NT2/D1 (cell line): ENCODE data around the gene BRPF1.

ENCODE experiments used
- DNase-seq: peaks from one replicate; pipeline ENCODE4 v3.0.0-alpha.2; 2011; ENCODE audit warnings: low read depth, low spot score
- H3K27me3 ChIP-seq: 2 replicates; pipeline ENCODE4 v1.6.0; 2011; ENCODE audit warnings: mild to moderate bottlenecking; ENCODE audit not compliant: insufficient read length, insufficient read depth
- H3K36me3 ChIP-seq: 2 replicates; pipeline ENCODE4 v1.6.1; 2011; ENCODE audit warnings: mild to moderate bottlenecking, low read length, mixed read lengths; ENCODE audit not compliant: insufficient read depth, insufficient read length
- H3K4me1 ChIP-seq: 2 replicates; pipeline ENCODE4 v1.5.1; 2011; ENCODE audit not compliant: insufficient read depth, insufficient read length
- H3K4me3 ChIP-seq: 2 replicates; pipeline ENCODE4 v1.5.1; 2011; ENCODE audit warnings: low read depth; ENCODE audit not compliant: insufficient read length
- H3K9ac ChIP-seq: 2 replicates; pipeline ENCODE4 v1.6.0; 2011; ENCODE audit warnings: low read depth; ENCODE audit not compliant: insufficient read length
- H3K9me3 ChIP-seq: 2 replicates; pipeline ENCODE4 v1.5.1; 2011; ENCODE audit warnings: mild to moderate bottlenecking, low read length; ENCODE audit not compliant: insufficient read depth
- SUZ12 ChIP-seq: IDR thresholded peaks from 2 replicates; pipeline ENCODE4 v1.6.1; 2011; ENCODE audit not compliant: insufficient read length, insufficient read depth; ENCODE audit errors: extremely low read depth
- YY1 ChIP-seq: IDR thresholded peaks from 2 replicates; pipeline ENCODE4 v1.6.1; 2011; ENCODE audit not compliant: insufficient read length, insufficient read depth
- ZNF274 ChIP-seq: IDR thresholded peaks from 2 replicates; pipeline ENCODE4 v1.6.1; 2011; ENCODE audit warnings: mild to moderate bottlenecking, low read depth, low read length

Gene BRPF1

DNA sequence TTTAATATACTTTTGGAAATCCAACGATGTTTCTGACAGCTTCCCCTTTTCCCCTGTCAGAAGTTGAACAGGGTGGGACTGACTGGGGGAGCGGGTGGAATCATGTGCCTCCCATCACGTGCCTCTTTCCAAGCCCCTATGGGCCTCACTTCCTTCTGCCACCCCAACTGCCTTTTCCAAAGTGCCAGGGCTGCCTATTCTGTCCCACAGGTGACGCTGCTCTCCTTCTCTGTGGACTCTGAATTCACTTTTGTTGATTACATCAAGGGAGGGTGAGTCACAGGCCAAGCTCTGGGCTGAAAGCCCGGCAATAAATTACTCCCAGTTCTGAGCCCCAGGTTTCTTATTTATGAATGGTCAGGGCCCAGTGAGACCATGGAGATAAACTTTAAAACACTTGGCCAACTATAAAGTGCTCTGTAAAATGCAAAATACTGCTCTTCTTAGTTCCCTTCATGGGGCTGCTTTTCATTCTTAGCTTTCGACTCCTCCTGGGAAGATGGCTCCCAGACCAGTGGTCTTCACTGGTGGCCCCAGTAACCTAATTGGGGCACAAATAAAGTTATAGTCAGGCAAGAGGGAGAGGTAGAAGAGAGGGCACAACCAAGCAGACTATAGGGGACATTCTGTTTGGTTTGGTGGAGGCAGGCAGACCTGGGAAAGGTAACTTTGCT, 15.6 kb upstream of the BRPF1 start:
- H3K9ac ChIP-seq: no peak overlapping the region
- no peak for TF ChIP-seq SUZ12
- no peak for TF ChIP-seq ZNF274
- TF ChIP-seq YY1: no peak
- no peaks in the 10 kb centered on the region for H3K4me1 ChIP-seq
- H3K27me3 ChIP-seq: no peaks in the 10 kb centered on the region
- H3K36me3 ChIP-seq: no peaks in the 10 kb centered on the region
- H3K4me3 ChIP-seq: no peak overlapping the region
- H3K9me3 ChIP-seq: no peaks in the 10 kb centered on the region
- no peak for DNase-seq

DNA sequence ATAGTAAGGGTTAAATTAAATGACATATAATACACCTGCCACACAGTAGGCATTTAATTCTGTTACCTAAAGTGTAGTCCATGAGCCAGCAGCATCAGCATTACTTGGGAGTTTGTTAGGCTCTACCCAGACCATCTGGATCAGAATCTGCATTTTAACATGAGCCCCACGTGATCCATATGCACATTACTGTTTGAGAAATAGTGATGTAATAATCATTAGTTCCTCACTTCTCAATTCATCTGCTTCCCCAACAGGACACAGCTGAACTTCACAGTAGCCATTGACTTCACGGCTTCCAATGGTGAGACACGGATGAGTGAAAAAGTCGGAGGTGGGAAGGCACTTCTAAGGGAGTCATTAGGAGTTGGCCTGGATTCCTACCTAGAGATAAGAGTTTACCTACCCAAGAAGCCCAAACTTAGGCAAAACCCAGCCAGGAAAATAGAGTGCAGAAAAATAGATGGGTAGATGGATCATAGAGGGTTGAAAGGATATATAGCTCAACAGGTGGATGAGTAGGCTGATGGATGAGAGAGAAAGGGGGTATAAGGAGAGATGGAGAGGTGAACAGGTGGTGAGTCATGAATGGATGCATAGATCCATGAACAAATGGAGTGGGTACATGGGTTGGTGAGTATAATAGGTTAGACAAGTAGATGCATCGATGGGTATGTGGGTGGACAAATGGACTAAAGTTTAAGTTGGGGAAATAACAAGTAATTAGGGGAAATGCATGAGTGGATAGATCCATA, 14.6 kb upstream of the BRPF1 start:
- H3K4me3 ChIP-seq: no peak overlapping the region
- TF ChIP-seq ZNF274 (no peak), SUZ12 (no peak), YY1 (no peak)
- H3K9ac ChIP-seq: no peak overlapping the region
- H3K36me3 ChIP-seq: no peaks in the 10 kb centered on the region
- H3K4me1 ChIP-seq: no peaks in the 10 kb centered on the region
- H3K9me3 ChIP-seq: no peaks in the 10 kb centered on the region
- H3K27me3 ChIP-seq: no peaks in the 10 kb centered on the region
- no peak for DNase-seq

DNA sequence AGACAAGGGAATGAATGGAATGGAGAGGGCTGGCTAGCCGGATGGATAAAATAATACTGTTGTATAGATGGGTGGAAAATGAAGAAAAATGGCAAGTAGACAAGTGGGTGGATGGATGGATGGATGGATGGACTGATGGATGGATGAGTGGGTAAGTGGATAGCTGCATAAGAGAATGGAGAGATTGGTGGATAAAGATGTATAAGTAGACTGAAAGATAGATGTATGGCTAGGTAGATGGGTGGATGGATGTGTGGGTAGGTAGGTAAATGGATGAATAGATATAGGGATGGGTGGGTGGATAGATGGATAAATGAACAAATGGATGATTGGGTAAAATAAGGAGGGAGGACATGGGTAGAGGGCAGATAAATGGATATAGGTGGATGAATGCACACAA, 14.0 kb upstream of the BRPF1 start:
- DNase-seq: no peak
- Histone ChIP-seq H3K27me3 (no peaks in the 10 kb centered on the region), H3K9ac (no peak overlapping the region), H3K36me3 (no peaks in the 10 kb centered on the region), H3K9me3 (no peaks in the 10 kb centered on the region), H3K4me3 (no peak overlapping the region), H3K4me1 (no peaks in the 10 kb centered on the region)
- no peak for TF ChIP-seq YY1
- TF ChIP-seq ZNF274: no peak

DNA sequence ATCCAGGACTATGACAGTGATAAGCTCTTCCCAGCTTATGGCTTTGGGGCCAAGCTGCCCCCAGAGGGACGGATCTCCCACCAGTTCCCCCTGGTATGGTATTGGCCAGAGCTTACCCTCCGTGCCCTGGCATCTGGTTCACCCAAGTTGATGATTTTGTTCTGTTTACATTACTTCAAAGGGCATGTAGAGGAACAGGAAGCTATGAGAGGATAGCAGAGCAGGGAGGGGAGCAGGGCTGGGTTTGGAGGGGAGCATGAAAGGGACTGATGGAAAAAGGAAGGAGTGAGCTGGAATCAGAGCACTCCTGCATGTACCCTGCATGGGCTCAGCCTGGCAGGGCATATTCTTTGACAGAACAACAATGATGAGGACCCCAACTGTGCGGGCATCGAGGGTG, 13.4 kb upstream of the BRPF1 start:
- TF ChIP-seq ZNF274: no peak
- no peak for TF ChIP-seq SUZ12
- no peak for TF ChIP-seq YY1
- Histone ChIP-seq H3K4me1 (no peaks in the 10 kb centered on the region), H3K27me3 (no peaks in the 10 kb centered on the region), H3K36me3 (no peaks in the 10 kb centered on the region), H3K9ac (no peak overlapping the region), H3K4me3 (no peak overlapping the region), H3K9me3 (no peaks in the 10 kb centered on the region)
- no peak for DNase-seq

DNA sequence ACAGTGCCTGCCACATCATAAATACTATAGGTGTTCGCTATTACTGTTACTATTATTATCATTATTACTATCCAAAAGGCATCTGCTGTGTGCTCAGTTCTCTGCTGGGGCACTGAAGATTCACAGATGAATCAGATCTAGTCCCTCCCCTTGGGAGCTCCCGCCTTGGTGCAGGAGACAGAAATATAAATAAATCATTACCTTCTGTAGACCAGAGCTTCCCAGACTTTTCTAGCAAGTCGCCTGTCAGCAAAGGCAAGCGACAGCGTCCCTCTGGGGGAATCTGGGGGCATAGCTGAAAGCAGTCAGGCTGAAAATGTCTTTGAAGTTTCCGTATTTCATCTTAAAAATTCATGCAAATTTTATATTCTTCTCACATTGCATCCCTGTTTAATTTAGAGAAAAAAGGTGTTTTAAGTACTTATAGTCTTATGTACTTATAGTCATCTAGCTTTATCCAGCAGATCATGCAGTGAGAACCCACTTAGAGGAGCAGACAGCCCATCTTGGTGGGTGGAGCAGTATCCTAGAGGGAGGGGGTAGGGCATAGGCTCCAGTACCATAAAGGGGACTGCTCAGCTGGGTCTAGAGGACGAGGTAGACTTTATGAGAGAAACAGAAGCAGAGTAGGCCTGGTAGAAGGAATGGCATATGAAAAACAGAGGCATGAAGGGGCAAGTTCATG, 10.4 kb upstream of the BRPF1 start:
- no peak overlapping the region for H3K9ac ChIP-seq
- H3K4me1 ChIP-seq: peaks cover 2% of the 10 kb centered on the region
- H3K36me3 ChIP-seq: no peaks in the 10 kb centered on the region
- H3K27me3 ChIP-seq: no peaks in the 10 kb centered on the region
- H3K9me3 ChIP-seq: no peaks in the 10 kb centered on the region
- DNase-seq: no peak
- TF ChIP-seq SUZ12: no peak
- TF ChIP-seq YY1: no peak
- TF ChIP-seq ZNF274: no peak
- H3K4me3 ChIP-seq: no peak overlapping the region

DNA sequence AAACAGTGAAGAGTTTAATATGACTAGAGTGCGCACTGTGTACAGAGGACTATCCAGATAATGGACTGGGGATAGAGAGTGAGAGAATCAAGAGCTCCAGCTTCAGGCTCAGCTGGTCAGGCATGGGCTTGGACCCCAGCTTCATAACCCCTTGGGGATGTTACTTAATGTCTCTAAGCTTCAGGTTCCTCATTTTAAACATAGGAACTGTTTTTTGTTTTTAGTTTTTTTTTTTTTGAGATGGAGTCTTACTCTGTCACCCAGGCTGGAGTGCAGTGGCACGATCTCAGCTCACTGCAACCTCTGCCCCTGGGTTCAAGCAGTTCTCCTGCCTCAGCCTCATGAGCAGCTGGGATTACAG, 9.9 kb upstream of the BRPF1 start:
- no peaks in the 10 kb centered on the region for H3K9me3 ChIP-seq

DNA sequence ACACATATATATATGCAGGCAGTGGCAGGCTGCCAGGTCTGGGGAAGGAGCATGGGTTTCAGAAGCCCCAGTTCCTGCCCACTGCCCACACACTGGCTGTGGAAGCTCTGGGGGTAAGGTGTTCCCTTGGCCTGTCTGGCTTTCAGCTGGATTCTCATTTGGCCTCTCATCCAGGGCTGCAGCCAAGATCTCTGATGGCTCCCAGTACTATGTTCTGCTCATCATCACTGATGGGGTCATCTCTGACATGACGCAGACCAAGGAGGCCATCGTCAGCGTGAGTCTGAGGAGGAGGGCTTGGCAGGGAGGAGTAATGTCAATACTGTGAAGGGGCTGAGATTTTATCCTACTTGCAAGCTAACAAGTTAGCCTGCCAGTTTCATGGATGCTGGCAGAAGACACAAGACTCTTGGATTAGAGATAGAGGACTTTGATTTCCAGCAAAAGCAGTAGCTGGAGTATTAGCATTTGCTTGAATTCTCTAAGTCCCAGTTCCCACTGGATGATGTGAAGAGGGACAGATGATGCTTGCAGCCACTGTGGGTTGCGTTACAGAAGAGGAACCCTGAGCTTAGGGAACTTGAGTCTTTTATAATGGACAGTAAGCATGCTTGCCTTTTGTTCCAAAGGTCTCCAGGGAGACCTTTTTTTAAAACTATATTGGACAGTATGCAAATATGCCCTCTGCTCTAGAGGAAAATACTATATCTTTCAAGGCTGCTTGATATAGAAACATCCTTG, 5.6 kb upstream of the BRPF1 start:
- TF ChIP-seq YY1 (no peak), ZNF274 (no peak), SUZ12 (no peak)
- Histone ChIP-seq H3K4me1 (peaks cover 5% of the 10 kb centered on the region), H3K4me3 (no peak overlapping the region), H3K27me3 (no peaks in the 10 kb centered on the region), H3K9me3 (no peaks in the 10 kb centered on the region), H3K9ac (no peak overlapping the region), H3K36me3 (no peaks in the 10 kb centered on the region)
- no peak for DNase-seq

More for the DNA sequence above, 9.9 kb upstream of the BRPF1 start:
- Histone ChIP-seq H3K27me3 (no peaks in the 10 kb centered on the region), H3K4me1 (peaks cover 2% of the 10 kb centered on the region), H3K9ac (no peak overlapping the region), H3K4me3 (no peak overlapping the region), H3K36me3 (no peaks in the 10 kb centered on the region)
- no peak for DNase-seq
- TF ChIP-seq YY1 (no peak), SUZ12 (no peak)
